Colonic mucosa (tissue), 4 donors: ENCODE results near the gene WNK1. TPM values are rescaled to one million over a fixed set of nuclear protein-coding genes. Genes with fewer than 3 reads are reported as not detected.
"Not testable (repeated sequence)": the region's sequence is repeated elsewhere in the genome, so short reads cannot be mapped to it uniquely, and the experiment has no call there.

Experiments
- DNase-seq: peaks from one replicate; pipeline ENCODE4 v3.0.0-alpha.2; 2020
- H3K27ac ChIP-seq: fragments of 200-600 bp; one replicate; pipeline ENCODE4 v1.8.0; 2021
- H3K27me3 ChIP-seq: fragments of 200-600 bp; one replicate; pipeline ENCODE4 v1.8.0; 2021
- H3K36me3 ChIP-seq: fragments of 200-600 bp; one replicate; pipeline ENCODE4 v1.8.0; 2021
- H3K4me1 ChIP-seq: fragments of 200-600 bp; one replicate; pipeline ENCODE4 v1.8.0; 2021; ENCODE audit warnings: mild to moderate bottlenecking
- H3K4me3 ChIP-seq: fragments of 200-600 bp; one replicate; pipeline ENCODE4 v1.8.0; 2021
- H3K9ac ChIP-seq, 2 donors: one replicate each; pipeline ENCODE4 v1.7.0; 2013; ENCODE audit warnings: control low read depth in 2 of 2, low read depth in 2 of 2, low read length in 2 of 2
- H3K9me3 ChIP-seq: fragments of 200-600 bp; one replicate; pipeline ENCODE4 v1.8.0; 2021
- intact Hi-C: fragments of 100-400 bp; cut with DNase I; formaldehyde crosslinking; loops from one replicate; pipeline ENCODE4 v1.14.1; 2022
- total RNA-seq, 2 donors: library from RNA; stranded (reverse); fragmentation: NEBNext Ultra II Directional in 1 of 2; extraction: Animal tissue kit (Norgen Biotek cat#: 25700) in 1 of 2; gene quantifications; one replicate each; pipeline ENCODE4 v1.2.1, GENCODE V29; 2021
- TF ChIP-seq, protein P1 (sequence below): fragments of 200-600 bp; IDR thresholded peaks from one replicate; pipeline ENCODE4 v1.8.0; 2022; ENCODE audit warnings: antibody characterized with exemption, mild to moderate bottlenecking
- donor health status: healthy.
- donor health status: DM: no; HTN: no; CAD: no.
- donor health status: DM: no; HTN: no; CAD: no.

Gene WNK1
- total RNA-seq, 2 donors from 2014 or later, result 81.8 to 85.8 TPM

- Histone ChIP-seq H3K36me3 (no peaks in the 10 kb centered on the region), H3K4me3 (no peak overlapping the region), H3K9me3 (no peaks in the 10 kb centered on the region), H3K27ac (no peak overlapping the region), H3K4me1 (no peaks in the 10 kb centered on the region), H3K27me3 (no peaks in the 10 kb centered on the region), H3K9ac (no peak overlapping the region)
- TF ChIP-seq, protein P1, sequence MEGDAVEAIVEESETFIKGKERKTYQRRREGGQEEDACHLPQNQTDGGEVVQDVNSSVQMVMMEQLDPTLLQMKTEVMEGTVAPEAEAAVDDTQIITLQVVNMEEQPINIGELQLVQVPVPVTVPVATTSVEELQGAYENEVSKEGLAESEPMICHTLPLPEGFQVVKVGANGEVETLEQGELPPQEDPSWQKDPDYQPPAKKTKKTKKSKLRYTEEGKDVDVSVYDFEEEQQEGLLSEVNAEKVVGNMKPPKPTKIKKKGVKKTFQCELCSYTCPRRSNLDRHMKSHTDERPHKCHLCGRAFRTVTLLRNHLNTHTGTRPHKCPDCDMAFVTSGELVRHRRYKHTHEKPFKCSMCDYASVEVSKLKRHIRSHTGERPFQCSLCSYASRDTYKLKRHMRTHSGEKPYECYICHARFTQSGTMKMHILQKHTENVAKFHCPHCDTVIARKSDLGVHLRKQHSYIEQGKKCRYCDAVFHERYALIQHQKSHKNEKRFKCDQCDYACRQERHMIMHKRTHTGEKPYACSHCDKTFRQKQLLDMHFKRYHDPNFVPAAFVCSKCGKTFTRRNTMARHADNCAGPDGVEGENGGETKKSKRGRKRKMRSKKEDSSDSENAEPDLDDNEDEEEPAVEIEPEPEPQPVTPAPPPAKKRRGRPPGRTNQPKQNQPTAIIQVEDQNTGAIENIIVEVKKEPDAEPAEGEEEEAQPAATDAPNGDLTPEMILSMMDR, result no peak
- intact Hi-C loops, result no loop called here
- DNase-seq, result no peak
These were observed 91.2 kb downstream of the WNK1 start for GRCh38 chr12:843609-844008.

GRCh38 chr12:846421-846820 lies 94.0 kb downstream of the WNK1 start:
- Histone ChIP-seq H3K27ac (no peak overlapping the region), H3K9me3 (no peaks in the 10 kb centered on the region), H3K9ac (no peak overlapping the region), H3K4me1 (no peaks in the 10 kb centered on the region), H3K36me3 (no peaks in the 10 kb centered on the region), H3K27me3 (no peaks in the 10 kb centered on the region), H3K4me3 (no peak overlapping the region)
- intact Hi-C loops, result no loop called here
- TF ChIP-seq, protein P1, result no peak
- DNase-seq, result no peak

DNA sequence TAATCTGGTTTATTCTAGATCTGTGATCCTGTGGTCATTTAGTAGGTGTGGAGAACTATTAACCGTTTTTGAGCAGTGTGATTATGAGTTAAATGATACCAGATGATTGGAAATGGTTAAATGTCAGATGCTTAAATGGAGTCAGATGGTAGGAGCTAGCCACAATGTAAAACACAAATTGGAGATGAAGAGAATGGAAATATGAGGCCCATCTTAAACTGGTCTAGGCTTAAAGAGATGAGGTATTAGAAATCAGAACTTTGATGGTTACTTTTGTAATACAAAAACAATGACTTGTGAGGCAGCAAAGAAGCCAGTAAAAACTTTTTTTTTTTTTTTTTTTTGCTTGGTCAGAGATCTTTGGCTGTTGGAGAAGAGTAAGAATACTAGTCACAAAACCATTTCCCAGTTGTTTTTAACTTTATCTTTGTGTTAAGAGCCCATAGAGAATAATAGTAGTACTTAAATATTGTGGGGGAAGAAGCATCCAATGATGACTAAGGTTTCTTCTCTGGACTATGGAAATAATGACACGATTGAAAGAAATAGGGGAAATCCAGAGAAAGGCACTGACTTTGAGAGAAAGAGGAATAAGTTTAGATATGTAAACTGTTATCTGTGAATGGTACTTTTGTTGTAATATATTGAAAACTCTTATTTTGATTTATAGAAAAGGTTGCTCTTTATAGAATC lies 95.9 kb downstream of the WNK1 start:
- Histone ChIP-seq H3K4me3 (no peak overlapping the region), H3K27me3 (no peaks in the 10 kb centered on the region), H3K36me3 (no peaks in the 10 kb centered on the region), H3K9me3 (no peaks in the 10 kb centered on the region), H3K4me1 (no peaks in the 10 kb centered on the region), H3K9ac (no peak overlapping the region), H3K27ac (no peak overlapping the region)
- TF ChIP-seq, protein P1, result no peak
- DNase-seq, result no peak
- intact Hi-C loops, result no loop called here

DNA sequence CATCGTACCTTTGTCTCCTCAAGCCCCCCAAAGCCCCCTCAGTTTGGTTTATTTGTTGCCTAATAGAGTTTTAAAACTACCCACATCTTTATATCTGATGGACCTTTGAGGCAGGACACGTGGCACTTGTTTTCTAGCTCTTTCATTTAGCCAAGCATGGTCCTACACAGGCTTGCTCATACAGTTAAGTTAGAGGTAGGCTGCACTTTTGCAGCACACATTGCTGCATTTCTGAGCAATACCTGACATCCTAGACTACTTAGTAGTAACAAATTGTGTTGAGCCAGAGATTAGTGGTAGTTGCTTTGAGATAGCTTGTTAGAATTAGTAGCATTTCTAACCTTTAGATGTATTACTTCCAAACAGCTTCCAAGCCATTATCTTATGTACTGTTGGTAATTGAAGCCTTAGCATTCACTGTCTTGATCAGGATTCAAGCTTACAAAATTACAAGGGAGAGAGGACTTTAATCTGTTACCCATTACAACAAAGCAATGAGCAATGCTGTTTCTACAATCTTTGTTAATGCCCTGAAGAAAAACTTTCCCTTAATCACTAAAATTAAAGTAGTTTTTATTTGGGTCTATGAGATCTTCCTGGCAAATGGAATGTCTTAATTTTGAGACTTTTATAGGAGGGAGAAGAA lies 96.6 kb downstream of the WNK1 start:
- Histone ChIP-seq H3K27ac (no peak overlapping the region), H3K9ac (no peak overlapping the region), H3K4me3 (no peak overlapping the region), H3K27me3 (no peaks in the 10 kb centered on the region), H3K9me3 (no peaks in the 10 kb centered on the region), H3K4me1 (no peaks in the 10 kb centered on the region), H3K36me3 (no peaks in the 10 kb centered on the region)
- TF ChIP-seq, protein P1, result no peak
- intact Hi-C loops, result no loop called here
- DNase-seq, result no peak

DNA sequence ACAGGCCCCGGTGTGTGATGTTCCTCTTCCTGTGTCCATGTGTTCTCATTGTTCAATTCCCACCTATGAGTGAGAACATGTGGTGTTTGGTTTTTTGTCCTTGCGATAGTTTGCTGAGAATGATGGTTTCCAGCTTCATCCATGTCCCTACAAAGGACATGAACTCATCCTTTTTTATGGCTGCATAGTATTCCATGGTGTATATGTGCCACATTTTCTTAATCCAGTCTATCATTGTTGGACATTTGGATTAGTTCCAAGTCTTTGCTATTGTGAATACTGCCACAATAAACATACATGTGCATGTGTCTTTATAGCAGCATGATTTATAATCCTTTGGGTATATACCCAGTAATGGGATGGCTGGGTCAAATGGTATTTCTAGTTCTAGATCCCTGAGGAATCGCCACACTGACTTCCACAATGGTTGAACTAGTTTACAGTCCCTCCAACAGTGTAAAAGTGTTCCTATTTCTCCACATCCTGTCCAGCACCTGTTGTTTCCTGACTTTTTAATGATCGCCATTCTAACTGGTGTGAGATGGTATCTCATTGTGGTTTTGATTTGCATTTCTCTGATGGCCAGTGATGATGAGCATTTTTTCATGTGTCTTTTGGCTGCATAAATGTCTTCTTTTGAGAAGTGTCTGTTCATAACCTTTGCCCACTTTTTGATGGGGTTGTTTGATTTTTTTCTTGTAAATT lies 97.5 kb downstream of the WNK1 start:
- H3K4me1 ChIP-seq, H3K9ac ChIP-seq, H3K36me3 ChIP-seq, H3K4me3 ChIP-seq, H3K9me3 ChIP-seq, H3K27me3 ChIP-seq, H3K27ac ChIP-seq, intact Hi-C loops, DNase-seq: not testable (repeated sequence)

DNA sequence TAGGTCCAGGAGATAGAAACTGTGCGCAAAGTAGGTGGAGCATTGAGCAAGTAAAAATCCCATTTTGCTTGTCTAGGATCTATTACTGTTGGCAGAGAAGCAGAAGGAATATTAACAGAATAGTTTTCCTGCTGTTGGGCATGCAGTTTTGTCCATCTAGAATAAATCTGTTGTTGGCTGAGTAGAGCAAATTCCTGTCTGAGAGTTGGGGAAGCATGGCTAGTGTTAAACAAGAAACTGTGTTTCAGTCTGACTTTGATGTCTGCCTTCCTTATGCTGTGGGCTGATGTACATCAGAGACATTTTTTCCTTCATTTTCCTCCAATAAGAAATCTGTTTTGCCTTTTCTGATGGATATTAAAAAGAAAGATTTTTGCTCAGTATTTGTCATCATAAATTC lies 99.0 kb downstream of the WNK1 start:
- H3K36me3 ChIP-seq, result no peaks in the 10 kb centered on the region
- H3K27ac ChIP-seq, result no peak overlapping the region
- intact Hi-C loops, result no loop called here
- H3K9me3 ChIP-seq, result no peaks in the 10 kb centered on the region
- no peaks in the 10 kb centered on the region for H3K27me3 ChIP-seq
- no peak for DNase-seq
- H3K4me1 ChIP-seq, result no peaks in the 10 kb centered on the region
- TF ChIP-seq, protein P1, result no peak
- H3K4me3 ChIP-seq, result no peak overlapping the region
- no peak overlapping the region for H3K9ac ChIP-seq
